Endothelial cell of umbilical vein (primary cell): ENCODE data around the gene RIC8A. TPM values are rescaled to one million over a fixed set of nuclear protein-coding genes. Genes with fewer than 3 reads are reported as not detected.

Experiments
- BruUV-seq: library from RNA; stranded (reverse); fragments of 400-500 nt; replicated peaks from 2 replicates; lab custom pipeline; 2021; lab: Mats Ljungman, UMichigan
- CTCF ChIA-PET: fragments of 300-600, 350-600 bp; sonication (Branson Sonifier 250); formaldehyde crosslinking; loops from one replicate; lab custom pipeline; 2021; ENCODE audit warnings: antibody characterized with exemption, inconsistent platforms; lab: Charles Lee
- POLR2A ChIA-PET: fragments of 300-600, 350-600 bp; sonication (Branson Sonifier 250); formaldehyde crosslinking; loops from one replicate; lab custom pipeline; 2021; ENCODE audit warnings: antibody characterized with exemption, inconsistent platforms; lab: Charles Lee
- DNase-seq: peaks from one replicate; pipeline ENCODE4 v3.0.0-alpha.2; 2011; ENCODE audit warnings: low read depth, low spot score
- FAIRE-seq: peaks from 2 replicates; lab custom pipeline; 2011; peaks lifted over from hg19 to GRCh38; lab: Jason Lieb, UNC
- H2AFZ ChIP-seq: 2 replicates; pipeline ENCODE4 v1.6.0; 2012; ENCODE audit warnings: low read depth, low read length, control low read depth, inconsistent platforms
- H3K27ac ChIP-seq: 2 replicates; pipeline ENCODE4 v1.5.1; 2011; ENCODE audit warnings: low read depth, mild to moderate bottlenecking, control low read depth, low read length, moderate library complexity; ENCODE audit not compliant: insufficient read depth
- H3K27me3 ChIP-seq, 2 experiments: 2 replicates each; pipeline versions ENCODE4 v1.6.0 to v1.6.1; 2011; ENCODE audit warnings: low read length in 2 of 2, mixed read lengths in 1 of 2; ENCODE audit not compliant: control insufficient read depth in 2 of 2, insufficient read depth in 2 of 2
- H3K36me3 ChIP-seq, 2 experiments: 2 replicates in 1 of 2; 3 replicates in 1 of 2; pipeline ENCODE4 v1.5.1; 2011; ENCODE audit warnings: low read length in 2 of 2, mild to moderate bottlenecking in 1 of 2, moderate library complexity in 1 of 2; ENCODE audit not compliant: control insufficient read depth in 2 of 2, insufficient read depth in 2 of 2; ENCODE audit errors: extremely low read depth in 1 of 2
- H3K4me1 ChIP-seq: 3 replicates; pipeline ENCODE4 v1.5.1; 2011; ENCODE audit warnings: mild to moderate bottlenecking, low read length; ENCODE audit not compliant: control insufficient read depth, insufficient read depth; ENCODE audit errors: extremely low read depth
- H3K4me2 ChIP-seq: 2 replicates; pipeline ENCODE4 v1.6.1; 2011; ENCODE audit warnings: low read length, control low read depth, mixed read lengths; ENCODE audit not compliant: insufficient read depth
- H3K4me3 ChIP-seq, 3 experiments: fragments of 200-600 bp in 1 of 3; sonication (generic), shearing (Covaris generic) in 1 of 3; replicated peaks in 1 of 3; 2 replicates each; pipeline ENCODE4 v1.5.1; 2011 to 2016; ENCODE audit warnings: control low read depth in 3 of 3, low read length in 3 of 3, mild to moderate bottlenecking in 2 of 3, inconsistent platforms in 1 of 3, low read depth in 1 of 3, moderate library complexity in 1 of 3; ENCODE audit not compliant: insufficient read depth in 1 of 3
- H3K79me2 ChIP-seq: 2 replicates; pipeline ENCODE4 v1.6.0; 2012; ENCODE audit warnings: low read length, inconsistent platforms; ENCODE audit not compliant: control insufficient read depth, insufficient read depth
- H3K9ac ChIP-seq: replicated peaks from 2 replicates; pipeline ENCODE3; 2011; ENCODE audit warnings: low read length, control low read depth; ENCODE audit not compliant: insufficient read depth; ENCODE audit errors: extremely low read depth
- H3K9me1 ChIP-seq: replicated peaks from 3 replicates; pipeline ENCODE4 v1.6.0; 2011; ENCODE audit warnings: mild to moderate bottlenecking, low read length; ENCODE audit not compliant: control insufficient read depth, insufficient read depth; ENCODE audit errors: extremely low read depth
- H3K9me3 ChIP-seq: replicated peaks from 2 replicates; pipeline ENCODE4 v1.5.1; 2012; ENCODE audit warnings: low read length, inconsistent platforms; ENCODE audit not compliant: control insufficient read depth, insufficient read depth
- H4K20me1 ChIP-seq: replicated peaks from 2 replicates; pipeline ENCODE3; 2011; ENCODE audit warnings: mild to moderate bottlenecking, low read length; ENCODE audit not compliant: control insufficient read depth, insufficient read depth; ENCODE audit errors: extremely low read depth
- CTCF ChIP-seq, 2 donors: IDR thresholded peaks; 1 replicate in 1 of 2; 2 replicates in 1 of 2; pipeline ENCODE4 v1.5.1; 2011; ENCODE audit warnings: low read length in 2 of 2, mild to moderate bottlenecking in 2 of 2, moderate library complexity in 2 of 2, control low read depth in 1 of 2, inconsistent platforms in 1 of 2, low read depth in 1 of 2; ENCODE audit not compliant: insufficient read depth in 1 of 2; ENCODE audit errors: extremely low read depth in 1 of 2
- EZH2 ChIP-seq: IDR thresholded peaks from 2 replicates; pipeline ENCODE4 v1.6.1; 2012; ENCODE audit warnings: borderline replicate concordance, low read depth, mild to moderate bottlenecking, moderate library complexity, low read length, inconsistent platforms; ENCODE audit not compliant: severe bottlenecking
- FOS ChIP-seq: IDR thresholded peaks from 2 replicates; pipeline ENCODE4 v1.6.1; 2011; ENCODE audit warnings: mild to moderate bottlenecking, low read length, moderate library complexity, borderline replicate concordance; ENCODE audit not compliant: insufficient read depth
- GATA2 ChIP-seq: IDR thresholded peaks from 2 replicates; pipeline ENCODE4 v1.7.0; 2011; ENCODE audit warnings: low read depth, mild to moderate bottlenecking, moderate library complexity, mixed read lengths, low read length; ENCODE audit not compliant: insufficient read length, insufficient read depth
- JUN ChIP-seq: IDR thresholded peaks from 2 replicates; pipeline ENCODE4 v1.6.1; 2011; ENCODE audit warnings: borderline replicate concordance, low read depth; ENCODE audit not compliant: insufficient read length, insufficient read depth
- MAX ChIP-seq: IDR thresholded peaks from 2 replicates; pipeline ENCODE4 v1.6.1; 2011; ENCODE audit not compliant: insufficient read depth, insufficient read length
- MYC ChIP-seq: IDR thresholded peaks from one replicate; pipeline ENCODE4 v1.6.1; 2011; ENCODE audit warnings: mild to moderate bottlenecking, low read depth, low read length
- POLR2A ChIP-seq: IDR thresholded peaks from 2 replicates; pipeline ENCODE4 v1.6.1; 2012; ENCODE audit warnings: low read depth, mild to moderate bottlenecking, control low read depth, low read length
- POLR2AphosphoS5 ChIP-seq: IDR thresholded peaks from 2 replicates; pipeline ENCODE4 v1.6.1; 2012; ENCODE audit warnings: low read depth, mild to moderate bottlenecking, control low read depth, low read length, moderate library complexity; ENCODE audit not compliant: insufficient read depth
- dilution Hi-C: fragments of 300-500 bp; cut with MboI; formaldehyde crosslinking; loops from one replicate; pipeline ENCODE4 v1.15.0; 2019; ENCODE audit warnings: low sequenced_read_pairs; ENCODE audit not compliant: extremely low pct_ligation_motif_present
- intact Hi-C: fragments of 100-400 bp; cut with micrococcal nuclease; formaldehyde crosslinking; loops from one replicate; pipeline ENCODE4 v1.10.0; 2022
- polyA plus RNA-seq, 4 experiments: library from polyadenylated mRNA; depleted of rRNA in 3 of 4; stranded (reverse) in 3 of 4; unstranded in 1 of 4; fragments of >200 nt; gene quantifications; 2 replicates each; pipeline versions ENCODE4 v1.2.1 to v1.2.3, GENCODE V29; 2011 to 2012; ENCODE audit warnings: missing spikeins in 1 of 4
- total RNA-seq: library from RNA; stranded (reverse); gene quantifications from 2 replicates; pipeline ENCODE4 v1.2.3, GENCODE V29; 2021

RIC8A gene
- total and polyA plus RNA-seq, 2 donors (not counting 3 experiments of a cell fraction or from before 2014, with no cell fraction given) = 112 to 143 TPM

- Histone ChIP-seq H3K36me3 (peaks cover 16 to 21% of the 10 kb centered on the region in 2 experiments), H3K27me3 (no peaks in the 10 kb centered on the region), H4K20me1 (no peaks in the 10 kb centered on the region), H3K4me2 (no peak overlapping the region), H3K9me3 (no peaks in the 10 kb centered on the region), H3K9ac (no peak overlapping the region), H3K4me3 (no peak overlapping the region), H3K79me2 (peaks cover 47% of the 10 kb centered on the region), H3K4me1 (peaks cover 12% of the 10 kb centered on the region), H3K27ac (no peak overlapping the region), H2AFZ (no peak overlapping the region), H3K9me1 (no peaks in the 10 kb centered on the region)
- dilution Hi-C loops (no loop called here), intact Hi-C loops (no loop called here)
- no TSS peak for BruUV-seq
- no peak for TF ChIP-seq MYC
- no peak for TF ChIP-seq EZH2
- no peak for TF ChIP-seq JUN
- TF ChIP-seq GATA2 = no peak
- no peak for TF ChIP-seq MAX
- TF ChIP-seq POLR2A = no peak
- TF ChIP-seq FOS = no peak
- no peak for TF ChIP-seq CTCF (IDR thresholded peaks at IDR 0.05; ENCODE audit: extremely low read depth in 1 of 2, insufficient read depth in 1 of 2, low read depth in 1 of 2, low read length in 2 of 2)
- TF ChIP-seq POLR2AphosphoS5 = no peak
- DNase-seq = no peak
- no peak for FAIRE-seq
- CTCF ChIA-PET = interaction anchor here (5.8 kb wide), 1 partner anchor 9 kb away, joined by 33 read pairs; no protein-coding TSS in a partner anchor
- POLR2A ChIA-PET = no interaction called here
Measured at GRCh38 chr11:241634-242033, 34.1 kb downstream of the RIC8A start.
